PC-3 (cell line): Measurements from ENCODE around the gene TEPSIN.

Experiments used
- EZH2 ChIP-seq: fragments of 300-600 bp; sonication (generic); IDR thresholded peaks from one replicate; pipeline ENCODE4 v1.6.1; 2017; ENCODE audit warnings: antibody characterized with exemption, mild to moderate bottlenecking, low read length; ENCODE audit not compliant: unreplicated experiment
- EZH2phosphoT487 ChIP-seq: fragments of 300-600 bp; sonication (generic); IDR thresholded peaks from 2 replicates; pipeline ENCODE4 v1.6.1; 2018; ENCODE audit warnings: mild to moderate bottlenecking, antibody characterized with exemption, low read length, borderline replicate concordance
- TF ChIP-seq, protein P1 (sequence below): fragments of 300-600 bp; sonication (generic); conservative IDR thresholded peaks from 2 replicates; pipeline ENCODE4 v1.5.1; 2017; ENCODE audit warnings: antibody characterized with exemption, low read depth, mild to moderate bottlenecking, low read length

DNA sequence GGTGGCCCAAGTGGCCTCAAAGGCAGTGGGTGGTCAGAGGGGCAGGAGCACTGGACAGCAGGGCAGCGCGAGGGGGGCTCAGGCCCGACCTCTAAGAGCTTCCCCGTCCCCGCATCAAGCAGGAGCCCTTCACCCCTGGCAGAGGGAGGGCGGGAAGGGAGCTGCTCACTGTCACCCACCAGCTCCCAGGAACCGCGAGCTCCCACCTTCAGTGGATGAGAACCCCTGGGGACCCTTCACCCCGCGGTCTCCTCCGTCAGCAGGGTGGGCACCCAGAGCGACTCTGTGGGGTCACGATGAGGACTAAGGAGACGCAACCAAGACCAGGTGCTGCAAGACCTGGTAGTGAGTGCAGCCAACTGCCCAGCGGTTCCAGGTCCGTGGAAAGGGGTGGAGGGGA, 29.7 kb downstream of the TEPSIN start:
- TF ChIP-seq EZH2 (no peak), EZH2phosphoT487 (no peak)
- TF ChIP-seq, protein P1, sequence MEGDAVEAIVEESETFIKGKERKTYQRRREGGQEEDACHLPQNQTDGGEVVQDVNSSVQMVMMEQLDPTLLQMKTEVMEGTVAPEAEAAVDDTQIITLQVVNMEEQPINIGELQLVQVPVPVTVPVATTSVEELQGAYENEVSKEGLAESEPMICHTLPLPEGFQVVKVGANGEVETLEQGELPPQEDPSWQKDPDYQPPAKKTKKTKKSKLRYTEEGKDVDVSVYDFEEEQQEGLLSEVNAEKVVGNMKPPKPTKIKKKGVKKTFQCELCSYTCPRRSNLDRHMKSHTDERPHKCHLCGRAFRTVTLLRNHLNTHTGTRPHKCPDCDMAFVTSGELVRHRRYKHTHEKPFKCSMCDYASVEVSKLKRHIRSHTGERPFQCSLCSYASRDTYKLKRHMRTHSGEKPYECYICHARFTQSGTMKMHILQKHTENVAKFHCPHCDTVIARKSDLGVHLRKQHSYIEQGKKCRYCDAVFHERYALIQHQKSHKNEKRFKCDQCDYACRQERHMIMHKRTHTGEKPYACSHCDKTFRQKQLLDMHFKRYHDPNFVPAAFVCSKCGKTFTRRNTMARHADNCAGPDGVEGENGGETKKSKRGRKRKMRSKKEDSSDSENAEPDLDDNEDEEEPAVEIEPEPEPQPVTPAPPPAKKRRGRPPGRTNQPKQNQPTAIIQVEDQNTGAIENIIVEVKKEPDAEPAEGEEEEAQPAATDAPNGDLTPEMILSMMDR: no peak
